ENCODE data around the gene P3H3.

- TF ChIP-seq REST (IDR thresholded peaks at IDR 0.05; ENCODE audit: insufficient read depth in 1 of 2, low read depth in 2 of 2, low read length in 2 of 2) (no peak), TAF1 (IDR thresholded peaks at IDR 0.05; ENCODE audit: borderline replicate concordance, insufficient read depth, low read length) (no peak), SIN3A (IDR thresholded peaks at IDR 0.05; ENCODE audit: borderline replicate concordance, insufficient read depth, low read length) (no peak), POLR2AphosphoS5 (IDR thresholded peaks at IDR 0.05; ENCODE audit: low read depth, low read length) (no peak), FOXP2 (optimal IDR thresholded peaks at IDR 0.05; ENCODE audit: borderline replicate concordance, extremely low read depth, extremely low read length, insufficient read depth) (no peak)
These were observed 40.9 kb upstream of the P3H3 start for GRCh38 chr12:6787309-6787708.
